HL-60 (cell line): ENCODE data around the gene MAML1.

Experiments used
- DNase-seq, 2 experiments: peaks; one replicate each; pipeline ENCODE4 v3.0.0-alpha.2; 2010 to 2020; ENCODE audit warnings: low read depth in 1 of 2, low spot score in 1 of 2
- H3K27ac ChIP-seq: fragments of 250-450 bp; sonication (Bioruptor Pico); replicated peaks from 2 replicates; pipeline ENCODE4 v1.5.1; 2020; ENCODE audit warnings: mild to moderate bottlenecking, moderate library complexity
- H3K27me3 ChIP-seq: fragments of 250-450 bp; sonication (Bioruptor Pico); 2 replicates; pipeline ENCODE4 v1.5.1; 2021; ENCODE audit warnings: mild to moderate bottlenecking, moderate library complexity; ENCODE audit not compliant: insufficient read depth, poor library complexity, severe bottlenecking
- H3K4me3 ChIP-seq: replicated peaks from 2 replicates; pipeline ENCODE4 v1.5.1; 2011; ENCODE audit warnings: mild to moderate bottlenecking, control low read depth, low read length; ENCODE audit not compliant: insufficient read depth
- GABPA ChIP-seq: IDR thresholded peaks from 2 replicates; pipeline ENCODE4 v1.6.1; 2012; ENCODE audit warnings: low read depth
- POLR2AphosphoS5 ChIP-seq: IDR thresholded peaks from 2 replicates; pipeline ENCODE4 v1.6.1; 2012; ENCODE audit warnings: low read depth
- SPI1 ChIP-seq: IDR thresholded peaks from 2 replicates; pipeline ENCODE4 v1.6.1; 2012; ENCODE audit warnings: low read depth, mild to moderate bottlenecking, borderline replicate concordance
- TF ChIP-seq, protein P1 (sequence below): IDR thresholded peaks from 2 replicates; pipeline ENCODE4 v1.6.1; 2012; ENCODE audit warnings: low read depth; ENCODE audit not compliant: insufficient replicate concordance
- TF ChIP-seq, protein P2 (sequence below): IDR thresholded peaks from one replicate; pipeline ENCODE4 v1.5.1; 2011; ENCODE audit warnings: low read length, control low read depth, inconsistent platforms; ENCODE audit not compliant: insufficient read depth

The MAML1 gene

DNA sequence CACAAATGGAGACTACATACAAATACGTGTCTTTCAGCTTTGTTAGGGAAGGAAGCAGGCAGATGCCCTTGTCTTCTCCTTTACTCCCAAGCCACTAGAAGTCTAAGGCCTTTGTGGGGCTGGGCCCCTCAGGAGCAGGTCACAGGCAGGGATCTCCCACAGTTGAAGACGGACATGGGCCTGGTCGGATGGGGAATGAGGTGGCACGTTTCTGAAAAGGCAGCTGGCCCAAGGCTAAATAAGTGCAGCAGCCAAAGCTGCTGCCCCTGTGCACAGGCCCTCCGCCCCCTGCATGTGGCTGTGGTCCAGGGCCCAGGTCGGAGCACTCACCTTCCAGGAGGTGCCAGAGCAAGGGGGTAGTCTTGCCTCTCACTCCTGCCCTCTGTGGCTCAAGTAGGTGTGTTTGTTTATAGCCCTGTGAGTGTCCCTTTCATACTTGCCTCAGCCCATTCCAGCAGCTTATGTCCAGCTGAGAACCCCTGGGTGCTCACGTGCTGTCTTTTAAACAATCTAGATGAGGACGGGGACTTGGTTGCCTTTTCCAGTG, 89.9 kb downstream of the MAML1 start:
- DNase-seq, result no peak
- H3K27ac ChIP-seq, result peak overlapping the region; percentile 15

DNA sequence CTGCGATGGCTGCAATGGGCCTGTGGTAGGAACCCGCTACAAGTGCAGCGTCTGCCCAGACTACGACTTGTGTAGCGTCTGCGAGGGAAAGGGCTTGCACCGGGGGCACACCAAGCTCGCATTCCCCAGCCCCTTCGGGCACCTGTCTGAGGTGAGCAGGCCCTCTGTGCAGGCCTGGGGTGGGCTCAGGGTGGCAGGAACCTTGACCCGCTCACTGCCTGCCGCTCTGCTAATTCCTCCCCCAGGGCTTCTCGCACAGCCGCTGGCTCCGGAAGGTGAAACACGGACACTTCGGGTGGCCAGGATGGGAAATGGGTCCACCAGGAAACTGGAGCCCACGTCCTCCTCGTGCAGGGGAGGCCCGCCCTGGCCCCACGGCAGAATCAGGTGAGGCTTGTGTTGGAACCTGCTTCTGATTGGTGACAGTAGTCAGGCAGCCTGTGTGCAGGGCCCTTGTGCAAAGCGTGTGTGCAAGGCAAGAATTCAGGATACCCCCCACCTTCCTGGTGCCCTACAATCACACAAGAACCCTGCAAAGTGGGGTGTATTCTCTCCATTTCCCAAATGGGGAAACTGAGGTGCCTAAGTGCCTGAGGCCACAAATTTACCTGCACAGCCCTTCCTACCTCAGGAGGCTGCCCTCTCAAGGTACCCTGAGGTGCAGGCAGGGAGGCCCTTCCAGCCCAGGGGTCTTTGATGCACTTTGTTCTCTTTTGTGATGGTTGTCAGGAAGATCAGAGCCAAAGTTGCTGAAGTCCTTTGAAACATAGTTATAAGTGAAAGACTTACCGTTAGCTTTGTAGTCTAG, 91.5 kb downstream of the MAML1 start:
- Histone ChIP-seq H3K27me3 (no peaks in the 10 kb centered on the region), H3K4me3 (no peak overlapping the region), H3K27ac (no peak overlapping the region)
- TF ChIP-seq, protein P1, sequence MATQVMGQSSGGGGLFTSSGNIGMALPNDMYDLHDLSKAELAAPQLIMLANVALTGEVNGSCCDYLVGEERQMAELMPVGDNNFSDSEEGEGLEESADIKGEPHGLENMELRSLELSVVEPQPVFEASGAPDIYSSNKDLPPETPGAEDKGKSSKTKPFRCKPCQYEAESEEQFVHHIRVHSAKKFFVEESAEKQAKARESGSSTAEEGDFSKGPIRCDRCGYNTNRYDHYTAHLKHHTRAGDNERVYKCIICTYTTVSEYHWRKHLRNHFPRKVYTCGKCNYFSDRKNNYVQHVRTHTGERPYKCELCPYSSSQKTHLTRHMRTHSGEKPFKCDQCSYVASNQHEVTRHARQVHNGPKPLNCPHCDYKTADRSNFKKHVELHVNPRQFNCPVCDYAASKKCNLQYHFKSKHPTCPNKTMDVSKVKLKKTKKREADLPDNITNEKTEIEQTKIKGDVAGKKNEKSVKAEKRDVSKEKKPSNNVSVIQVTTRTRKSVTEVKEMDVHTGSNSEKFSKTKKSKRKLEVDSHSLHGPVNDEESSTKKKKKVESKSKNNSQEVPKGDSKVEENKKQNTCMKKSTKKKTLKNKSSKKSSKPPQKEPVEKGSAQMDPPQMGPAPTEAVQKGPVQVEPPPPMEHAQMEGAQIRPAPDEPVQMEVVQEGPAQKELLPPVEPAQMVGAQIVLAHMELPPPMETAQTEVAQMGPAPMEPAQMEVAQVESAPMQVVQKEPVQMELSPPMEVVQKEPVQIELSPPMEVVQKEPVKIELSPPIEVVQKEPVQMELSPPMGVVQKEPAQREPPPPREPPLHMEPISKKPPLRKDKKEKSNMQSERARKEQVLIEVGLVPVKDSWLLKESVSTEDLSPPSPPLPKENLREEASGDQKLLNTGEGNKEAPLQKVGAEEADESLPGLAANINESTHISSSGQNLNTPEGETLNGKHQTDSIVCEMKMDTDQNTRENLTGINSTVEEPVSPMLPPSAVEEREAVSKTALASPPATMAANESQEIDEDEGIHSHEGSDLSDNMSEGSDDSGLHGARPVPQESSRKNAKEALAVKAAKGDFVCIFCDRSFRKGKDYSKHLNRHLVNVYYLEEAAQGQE, result no peak
- TF ChIP-seq, protein P2, sequence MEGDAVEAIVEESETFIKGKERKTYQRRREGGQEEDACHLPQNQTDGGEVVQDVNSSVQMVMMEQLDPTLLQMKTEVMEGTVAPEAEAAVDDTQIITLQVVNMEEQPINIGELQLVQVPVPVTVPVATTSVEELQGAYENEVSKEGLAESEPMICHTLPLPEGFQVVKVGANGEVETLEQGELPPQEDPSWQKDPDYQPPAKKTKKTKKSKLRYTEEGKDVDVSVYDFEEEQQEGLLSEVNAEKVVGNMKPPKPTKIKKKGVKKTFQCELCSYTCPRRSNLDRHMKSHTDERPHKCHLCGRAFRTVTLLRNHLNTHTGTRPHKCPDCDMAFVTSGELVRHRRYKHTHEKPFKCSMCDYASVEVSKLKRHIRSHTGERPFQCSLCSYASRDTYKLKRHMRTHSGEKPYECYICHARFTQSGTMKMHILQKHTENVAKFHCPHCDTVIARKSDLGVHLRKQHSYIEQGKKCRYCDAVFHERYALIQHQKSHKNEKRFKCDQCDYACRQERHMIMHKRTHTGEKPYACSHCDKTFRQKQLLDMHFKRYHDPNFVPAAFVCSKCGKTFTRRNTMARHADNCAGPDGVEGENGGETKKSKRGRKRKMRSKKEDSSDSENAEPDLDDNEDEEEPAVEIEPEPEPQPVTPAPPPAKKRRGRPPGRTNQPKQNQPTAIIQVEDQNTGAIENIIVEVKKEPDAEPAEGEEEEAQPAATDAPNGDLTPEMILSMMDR, result no peak
- no peak for TF ChIP-seq GABPA
- no peak for TF ChIP-seq POLR2AphosphoS5
- no peak for TF ChIP-seq SPI1
- DNase-seq, result no peak

More for the DNA sequence above, 89.9 kb downstream of the MAML1 start:
- Histone ChIP-seq H3K4me3 (peak overlapping the region; percentile 88; the same call in 1 of the 2 replicates), H3K27me3 (no peaks in the 10 kb centered on the region)
- no peak for TF ChIP-seq GABPA
- no peak for TF ChIP-seq POLR2AphosphoS5
- TF ChIP-seq, protein P2, result no peak
- TF ChIP-seq SPI1, result no peak
- TF ChIP-seq, protein P1, result no peak

DNA sequence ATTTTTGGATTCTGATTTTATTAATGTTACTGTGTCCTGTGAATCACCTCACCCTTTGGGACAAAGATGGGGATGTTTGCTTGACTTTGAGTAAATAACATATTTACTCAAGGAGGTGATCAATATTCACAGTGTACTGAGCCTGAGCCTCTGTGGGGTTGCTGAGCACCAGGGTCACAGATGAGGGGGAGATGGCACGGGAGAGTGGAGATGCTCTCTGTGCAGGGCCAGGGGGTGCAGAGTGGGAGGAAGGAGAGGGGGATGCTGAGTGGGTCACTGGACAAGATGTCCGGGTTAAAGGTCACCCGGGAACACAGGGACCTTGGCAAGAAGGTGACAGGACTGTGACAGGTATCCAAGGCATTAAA, 92.1 kb downstream of the MAML1 start:
- no peak overlapping the region for H3K4me3 ChIP-seq
- DNase-seq, result no peak
- H3K27me3 ChIP-seq, result no peaks in the 10 kb centered on the region
- no peak overlapping the region for H3K27ac ChIP-seq
- TF ChIP-seq, protein P2, result no peak
- TF ChIP-seq SPI1 (no peak), GABPA (no peak), POLR2AphosphoS5 (no peak)
- TF ChIP-seq, protein P1, result no peak
